Measurements from ENCODE around the gene BIN1.

GRCh38 chr2:127105656-127106456 lies 1.1 kb downstream of the BIN1 start:
- TF ChIP-seq TCF7L2 (IDR thresholded peaks at IDR 0.05; ENCODE audit: low read depth, low read length) (no peak), CTCF (IDR thresholded peaks at IDR 0.05) (no peak)

Measured in Panc1 (cell line).